ENCODE results near the gene SORBS2. TPM values are rescaled to one million over a fixed set of nuclear protein-coding genes. Genes with fewer than 3 reads are reported as not detected.

Gene SORBS2
- total and polyA plus RNA-seq, 2 donors (not counting 3 experiments of a cell fraction or from before 2014, with no cell fraction given) = 69.8 to 82.5 TPM

- Histone ChIP-seq H3K27me3 (ENCODE audit: control insufficient read depth in 2 of 2, insufficient read depth in 2 of 2, low read length in 2 of 2) (no peaks in the 10 kb centered on the region), H4K20me1 (replicated peaks; ENCODE audit: control insufficient read depth, extremely low read depth, insufficient read depth, low read length) (no peaks in the 10 kb centered on the region), H3K4me1 (ENCODE audit: control insufficient read depth, extremely low read depth, insufficient read depth, low read length) (no peaks in the 10 kb centered on the region), H2AFZ (ENCODE audit: low read depth, low read length) (no peak overlapping the region), H3K4me3 (replicated peaks in 1 of 3; ENCODE audit: insufficient read depth in 1 of 3, low read depth in 1 of 3, low read length in 3 of 3) (no peak overlapping the region), H3K9ac (replicated peaks; ENCODE audit: extremely low read depth, insufficient read depth, low read length) (no peak overlapping the region), H3K79me2 (ENCODE audit: control insufficient read depth, insufficient read depth, low read length) (no peaks in the 10 kb centered on the region), H3K4me2 (ENCODE audit: insufficient read depth, low read length) (no peak overlapping the region), H3K9me3 (replicated peaks; ENCODE audit: control insufficient read depth, insufficient read depth, low read length) (no peaks in the 10 kb centered on the region), H3K9me1 (replicated peaks; ENCODE audit: control insufficient read depth, extremely low read depth, insufficient read depth, low read length) (no peaks in the 10 kb centered on the region), H3K27ac (ENCODE audit: insufficient read depth, low read depth, low read length) (no peak overlapping the region), H3K36me3 (ENCODE audit: control insufficient read depth in 2 of 2, extremely low read depth in 1 of 2, insufficient read depth in 2 of 2, low read length in 2 of 2) (peaks cover 6 to 9% of the 10 kb centered on the region in 2 experiments)
- FAIRE-seq (no peak), DNase-seq (ENCODE audit: low read depth, low spot score) (no peak)
- BruUV-seq (replicated peaks) = no TSS peak
- TF ChIP-seq POLR2A (IDR thresholded peaks at IDR 0.05; ENCODE audit: low read depth, low read length) = no peak
- TF ChIP-seq JUN (IDR thresholded peaks at IDR 0.05; ENCODE audit: borderline replicate concordance, insufficient read depth, insufficient read length, low read depth) = no peak
- TF ChIP-seq POLR2AphosphoS5 (IDR thresholded peaks at IDR 0.05; ENCODE audit: insufficient read depth, low read depth, low read length) = no peak
- no peak for TF ChIP-seq EZH2 (IDR thresholded peaks at IDR 0.05; ENCODE audit: borderline replicate concordance, low read depth, low read length, severe bottlenecking)
- dilution Hi-C loops (cut with MboI; ENCODE audit: extremely low pct_ligation_motif_present, low sequenced_read_pairs) (no loop called here), intact Hi-C loops (cut with micrococcal nuclease) (no loop called here)
- POLR2A ChIA-PET = no interaction called here
- CTCF ChIA-PET = interaction anchor here (0.8 to 1.0 kb wide), 2 partner anchors 11 to 370 kb away, joined by 3 to 7 read pairs; no protein-coding TSS in a partner anchor
Measured at GRCh38 chr4:185651137-185651677, 160.8 kb downstream of the SORBS2 start.

GRCh38 chr4:185648631-185649030 is 163.4 kb downstream of the SORBS2 start:
- peaks cover 9% of the 10 kb centered on the region in 2 experiments for H3K36me3 ChIP-seq (ENCODE audit: control insufficient read depth in 2 of 2, extremely low read depth in 1 of 2, insufficient read depth in 2 of 2, low read length in 2 of 2)
- no TSS peak for BruUV-seq (replicated peaks)
- no peaks in the 10 kb centered on the region for H3K9me1 ChIP-seq (replicated peaks; ENCODE audit: control insufficient read depth, extremely low read depth, insufficient read depth, low read length)
- intact Hi-C loops (cut with micrococcal nuclease) = no loop called here
- dilution Hi-C loops (cut with MboI; ENCODE audit: extremely low pct_ligation_motif_present, low sequenced_read_pairs) = loop anchor here (25.0 kb wide), 1 partner anchor 389 kb away; no protein-coding TSS in a partner anchor
- H3K4me2 ChIP-seq (ENCODE audit: insufficient read depth, low read length) = no peak overlapping the region
- H3K9me3 ChIP-seq (replicated peaks; ENCODE audit: control insufficient read depth, insufficient read depth, low read length) = no peaks in the 10 kb centered on the region
- no peak for DNase-seq (ENCODE audit: low read depth, low spot score)
- H3K27me3 ChIP-seq (ENCODE audit: control insufficient read depth in 2 of 2, insufficient read depth in 2 of 2, low read length in 2 of 2) = no peaks in the 10 kb centered on the region
- no peak overlapping the region for H3K9ac ChIP-seq (replicated peaks; ENCODE audit: extremely low read depth, insufficient read depth, low read length)
- H4K20me1 ChIP-seq (replicated peaks; ENCODE audit: control insufficient read depth, extremely low read depth, insufficient read depth, low read length) = no peaks in the 10 kb centered on the region
- TF ChIP-seq MAX (IDR thresholded peaks at IDR 0.05; ENCODE audit: insufficient read depth, insufficient read length) (no peak), POLR2AphosphoS5 (IDR thresholded peaks at IDR 0.05; ENCODE audit: insufficient read depth, low read depth, low read length) (no peak), JUN (IDR thresholded peaks at IDR 0.05; ENCODE audit: borderline replicate concordance, insufficient read depth, insufficient read length, low read depth) (no peak), FOS (IDR thresholded peaks at IDR 0.05; ENCODE audit: borderline replicate concordance, insufficient read depth, low read length) (no peak), MYC (IDR thresholded peaks at IDR 0.05; ENCODE audit: low read depth, low read length) (no peak), POLR2A (IDR thresholded peaks at IDR 0.05; ENCODE audit: low read depth, low read length) (no peak), CTCF (IDR thresholded peaks at IDR 0.05; ENCODE audit: extremely low read depth in 1 of 2, insufficient read depth in 1 of 2, low read depth in 1 of 2, low read length in 2 of 2) (no peak), GATA2 (IDR thresholded peaks at IDR 0.05; ENCODE audit: insufficient read depth, insufficient read length, low read depth, low read length) (no peak), EZH2 (IDR thresholded peaks at IDR 0.05; ENCODE audit: borderline replicate concordance, low read depth, low read length, severe bottlenecking) (no peak)
- H3K27ac ChIP-seq (ENCODE audit: insufficient read depth, low read depth, low read length) = no peak overlapping the region
- FAIRE-seq = no peak
- no peaks in the 10 kb centered on the region for H3K4me1 ChIP-seq (ENCODE audit: control insufficient read depth, extremely low read depth, insufficient read depth, low read length)
- H2AFZ ChIP-seq (ENCODE audit: low read depth, low read length) = no peak overlapping the region
- H3K79me2 ChIP-seq (ENCODE audit: control insufficient read depth, insufficient read depth, low read length) = no peaks in the 10 kb centered on the region
- ChIA-PET POLR2A (no interaction called here), CTCF (interaction anchor here (1.0 kb wide), 2 partner anchors 373 to 390 kb away, joined by 4 to 6 read pairs; no protein-coding TSS in a partner anchor)
- no peak overlapping the region for H3K4me3 ChIP-seq (replicated peaks in 1 of 3; ENCODE audit: insufficient read depth in 1 of 3, low read depth in 1 of 3, low read length in 3 of 3)

All from endothelial cell of umbilical vein (primary cell).